ENCODE results near the gene NPAS2. TPM values are rescaled to one million over a fixed set of nuclear protein-coding genes. Genes with fewer than 3 reads are reported as not detected.

Gene NPAS2
- total and polyA plus RNA-seq, 2 of the 8 experiments (the other 6 are each of a cell fraction or from before 2014, with no cell fraction given) = 1.8 to 1.9 TPM

GRCh38 chr2:100887039-100887578 is 67.2 kb downstream of the NPAS2 start:
- Histone ChIP-seq H3K27me3 (replicated peaks in 1 of 4; ENCODE audit: control insufficient read depth in 3 of 4, extremely low read depth in 1 of 4, insufficient read depth in 3 of 4, low read length in 3 of 4) (no peaks in the 10 kb centered on the region), H4K20me1 (replicated peaks in 1 of 2; ENCODE audit: control insufficient read depth in 1 of 2, insufficient read depth in 2 of 2, low read length in 2 of 2) (no peaks in the 10 kb centered on the region), H2BK15ac (ENCODE audit: low read length) (0 out of 2 replicates have a peak overlapping the region, but pooled peaks have one; percentile 6), H2BK120ac (replicated peaks; ENCODE audit: low read depth, low read length) (peak overlapping the region; percentile 50), H2BK12ac (ENCODE audit: low read depth, low read length) (peak overlapping the region; percentile 94), H2AFZ (ENCODE audit: low read length) (no peak overlapping the region), H3K4me2 (ENCODE audit: insufficient read depth in 1 of 2, low read depth in 2 of 2, low read length in 2 of 2) (no peak overlapping the region; a peak in 1 of 4 replicates), H3K79me2 (ENCODE audit: control insufficient read depth in 1 of 2, insufficient read depth in 2 of 2, low read length in 2 of 2) (no peaks in the 10 kb centered on the region), H4K8ac (ENCODE audit: extremely low read depth, insufficient read depth, low read length) (peak overlapping the region; percentile 15; the same call in 1 of the 2 replicates), H3K23ac (ENCODE audit: insufficient read length) (no peak overlapping the region), H3K4me3 (ENCODE audit: extremely low read depth in 1 of 4, insufficient read depth in 2 of 4, low read depth in 3 of 4, low read length in 4 of 4) (no peak overlapping the region), H3K27ac (ENCODE audit: low read depth, low read length) (no peak overlapping the region), H2AK5ac (ENCODE audit: low read depth, low read length) (no peak overlapping the region), H3K4me1 (replicated peaks in 1 of 4; ENCODE audit: control insufficient read depth in 3 of 4, insufficient read depth in 4 of 4, low read length in 3 of 4) (peaks cover 0 to 18% (median 11%) of the 10 kb centered on the region in 4 experiments; a peak in 5 of 7 replicates), H3K4ac (replicated peaks; ENCODE audit: insufficient read length, low read depth, low read length) (no peak overlapping the region), H3K9me3 (ENCODE audit: insufficient read depth in 2 of 2, low read depth in 1 of 2, low read length in 1 of 2) (no peaks in the 10 kb centered on the region), H2BK5ac (ENCODE audit: low read depth, low read length) (0 out of 2 replicates have a peak overlapping the region, but pooled peaks have one; percentile 20), H4K91ac (replicated peaks; ENCODE audit: insufficient read length, low read length) (peak overlapping the region; percentile 67), H2BK20ac (ENCODE audit: low read length) (peak overlapping the region; percentile 40), H3K18ac (ENCODE audit: extremely low read depth, low read length) (0 out of 2 replicates have a peak overlapping the region, but pooled peaks have one; percentile 10), H4K5ac (ENCODE audit: insufficient read length, low read depth, low read length) (no peak overlapping the region), H3K79me1 (ENCODE audit: low read depth, low read length) (no peaks in the 10 kb centered on the region), H3K36me3 (ENCODE audit: control insufficient read depth in 2 of 4, insufficient read depth in 4 of 4, low read length in 3 of 4) (no peaks in the 10 kb centered on the region), H3K9ac (replicated peaks in 1 of 4; ENCODE audit: extremely low read depth in 1 of 4, low read depth in 3 of 4, low read length in 3 of 4) (no peak overlapping the region), H3K14ac (ENCODE audit: insufficient read length) (no peak overlapping the region), H3K56ac (replicated peaks; ENCODE audit: insufficient read length, low read depth, low read length) (no peak overlapping the region), H3K23me2 (ENCODE audit: low read depth, low read length) (no peaks in the 10 kb centered on the region)
- WGBS, 2 experiments (ENCODE audit: extremely low coverage in 1 of 2, insufficient coverage in 1 of 2, insufficient read length in 1 of 2, insufficient replicate concordance in 2 of 2, low coverage in 1 of 2, low lambda C conversion rate in 2 of 2, missing lambda C conversion rate in 1 of 2) = 75% methylated on average over 11 of the region's 11 CpGs; no CpG with 5 or more reads in 1 of the 2 experiments
- no peak for FAIRE-seq
- CTCF ChIA-PET (ENCODE audit: partially characterized antibody) = interaction anchor here (0.5 to 4.4 kb wide), 7 partner anchors 8 to 277 kb away, joined by 3 to 21 read pairs (median 5); no protein-coding TSS in a partner anchor
- POLR2A ChIA-PET (ENCODE audit: partially characterized antibody) = no interaction called here
- DNase-seq (ENCODE audit: low read depth in 1 of 2, low spot score in 2 of 2) = no peak
- TF ChIP-seq TBP (IDR thresholded peaks at IDR 0.05; ENCODE audit: low read depth, low read length) (no peak), CREB1 (IDR thresholded peaks at IDR 0.05) (no peak), CBX8 (IDR thresholded peaks at IDR 0.05; ENCODE audit: borderline replicate concordance, low read depth, low read length) (no peak), SP4 (IDR thresholded peaks at IDR 0.05; ENCODE audit: low read length) (no peak), NRF1 (IDR thresholded peaks at IDR 0.05; ENCODE audit: low read depth, low read length) (no peak), SAP30 (IDR thresholded peaks at IDR 0.05; ENCODE audit: insufficient read depth, insufficient replicate concordance, low read length) (no peak), KDM4A (IDR thresholded peaks at IDR 0.05; ENCODE audit: low read depth, low read length, severe bottlenecking) (no peak), USF2 (IDR thresholded peaks at IDR 0.05; ENCODE audit: low read length) (no peak), CTCF (IDR thresholded peaks at IDR 0.05; ENCODE audit: control extremely low read depth in 1 of 3, insufficient read depth in 1 of 3, low read depth in 1 of 3, low read length in 3 of 3) (no peak), POU5F1 (IDR thresholded peaks at IDR 0.05; ENCODE audit: low read depth, low read length) (no peak)

All from H1 (cell line).